Esophagus (tissue), 2 donors: ENCODE measurements around the gene NAPEPLD. TPM values are rescaled to one million over a fixed set of nuclear protein-coding genes. Genes with fewer than 3 reads are reported as not detected.
"Not testable (repeated sequence)": the region's sequence is repeated elsewhere in the genome, so short reads cannot be mapped to it uniquely, and the experiment has no call there.

ENCODE experiments used
- H3K27ac ChIP-seq, 2 donors: one replicate each; pipeline ENCODE4 v1.5.1; 2013; ENCODE audit warnings: low read depth in 2 of 2, mild to moderate bottlenecking in 2 of 2, inconsistent platforms in 1 of 2, low read length in 1 of 2, moderate library complexity in 1 of 2
- H3K27me3 ChIP-seq, 2 donors: one replicate each; pipeline ENCODE4 v1.6.1; 2013; ENCODE audit warnings: low read length in 2 of 2, control low read depth in 1 of 2, mild to moderate bottlenecking in 1 of 2; ENCODE audit not compliant: insufficient read depth in 2 of 2, control insufficient read depth in 1 of 2
- H3K36me3 ChIP-seq, 2 donors: one replicate each; pipeline ENCODE4 v1.6.1; 2013; ENCODE audit warnings: low read length in 1 of 2; ENCODE audit not compliant: control insufficient read depth in 2 of 2, insufficient read depth in 2 of 2
- H3K4me1 ChIP-seq, 2 donors: one replicate each; pipeline ENCODE4 v1.6.1; 2013; ENCODE audit warnings: low read length in 1 of 2; ENCODE audit not compliant: control insufficient read depth in 2 of 2, insufficient read depth in 2 of 2
- H3K4me3 ChIP-seq, 2 donors: one replicate each; pipeline ENCODE4 v1.5.1; 2013; ENCODE audit warnings: low read length in 2 of 2, mild to moderate bottlenecking in 2 of 2, low read depth in 1 of 2, moderate library complexity in 1 of 2
- H3K9me3 ChIP-seq, 2 donors: one replicate each; pipeline ENCODE4 v1.6.1; 2013; ENCODE audit warnings: mild to moderate bottlenecking in 2 of 2, low read depth in 1 of 2, low read length in 1 of 2, moderate library complexity in 1 of 2; ENCODE audit not compliant: control insufficient read depth in 2 of 2, insufficient read depth in 1 of 2
- WGBS, 2 donors: extraction: QIAGEN DNeasy Blood & Tissue Kit; methylation state at CpG; one replicate each; pipeline ENCODE4 v1.1.7; 2013; 5-methylcytosine and 5-hydroxymethylcytosine counted together
- polyA plus RNA-seq, 2 donors: library from polyadenylated mRNA; stranded (reverse); fragments of 200-250 nt; gene quantifications; one replicate each; pipeline ENCODE4 v1.2.3, GENCODE V29; 2013
- donor health status: healthy with polysubstance abuse.
- donor health status: Bipolar disorder and iron deficiency.

Gene NAPEPLD
- polyA plus RNA-seq, 2 donors: 1.1 to 1.7 TPM

DNA sequence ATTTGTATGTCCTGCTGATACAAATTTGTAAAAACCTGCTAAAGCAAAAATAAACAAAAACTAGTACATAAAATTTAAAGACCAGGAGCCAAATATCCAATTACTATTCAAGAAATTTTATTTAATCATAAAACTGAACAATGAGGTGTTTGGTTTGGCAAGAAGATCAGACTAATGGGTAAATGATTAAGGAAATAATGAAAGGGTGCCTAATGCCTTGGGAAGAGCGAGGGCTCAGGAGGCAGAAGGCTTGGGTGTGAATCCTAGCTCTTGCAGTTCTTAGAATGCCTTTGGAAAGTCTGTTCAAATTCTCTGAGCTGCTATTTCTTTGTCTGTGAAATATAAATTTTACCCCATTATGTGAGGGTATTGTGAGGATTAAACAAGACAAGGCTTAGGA lies 32.4 kb downstream of the NAPEPLD start:
- WGBS, 2 donors: 88 to 93% methylated on average over 1 of the region's 1 CpG
- H3K4me1 ChIP-seq: no peaks in the 10 kb centered on the region
- H3K27me3 ChIP-seq: no peaks in the 10 kb centered on the region
- no peak overlapping the region for H3K27ac ChIP-seq
- H3K4me3 ChIP-seq: no peak overlapping the region
- peaks cover 0 to 6% of the 10 kb centered on the region in 2 donors for H3K36me3 ChIP-seq
- no peaks in the 10 kb centered on the region for H3K9me3 ChIP-seq

DNA sequence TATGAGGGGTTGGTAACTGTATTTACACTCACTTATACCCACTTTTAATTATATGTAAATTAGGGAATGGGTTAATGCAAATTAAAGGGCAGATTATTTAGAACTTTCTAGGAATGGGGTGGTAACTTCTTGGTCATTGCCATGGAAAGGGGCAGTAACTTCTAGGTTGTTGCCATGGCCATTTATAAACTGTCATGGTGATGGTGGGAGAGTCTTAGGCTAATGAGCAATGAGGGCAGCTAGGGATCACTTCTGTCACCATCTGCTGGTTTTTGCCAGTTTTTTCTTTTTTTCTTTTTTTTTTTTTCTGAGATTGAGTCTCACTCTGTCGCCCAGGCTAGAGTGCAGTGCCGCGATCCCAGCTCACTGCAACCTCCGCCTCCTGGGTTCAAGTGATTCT lies 33.1 kb downstream of the NAPEPLD start:
- 99 to 100% methylated on average over 4 of the region's 4 CpGs for WGBS, 2 donors

DNA sequence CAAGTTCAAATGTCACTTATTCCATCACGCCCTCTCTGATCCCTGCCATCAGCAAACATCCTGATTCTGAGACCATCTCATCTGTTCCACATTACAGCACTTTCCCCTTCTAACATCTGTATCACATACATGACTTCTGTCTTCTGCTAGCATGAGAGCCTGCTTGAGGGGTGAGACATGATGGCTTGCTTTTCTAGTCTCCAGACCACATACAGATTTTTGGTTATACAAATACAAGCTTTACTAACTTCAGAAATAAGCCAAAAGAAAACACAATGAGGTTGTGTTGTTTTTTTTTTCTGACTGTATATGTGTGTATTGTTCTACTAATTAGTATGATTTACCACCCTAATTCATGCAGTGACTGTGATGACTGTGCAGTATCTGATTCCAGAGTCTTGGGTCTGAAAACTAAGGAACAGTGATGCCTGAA lies 34.3 kb downstream of the NAPEPLD start:
- 91 to 95% methylated on average over 1 of the region's 1 CpG for WGBS, 2 donors
- Histone ChIP-seq H3K4me1 (no peaks in the 10 kb centered on the region), H3K27ac (no peak overlapping the region), H3K27me3 (no peaks in the 10 kb centered on the region), H3K36me3 (peaks cover 0 to 2% of the 10 kb centered on the region in 2 donors), H3K4me3 (no peak overlapping the region), H3K9me3 (no peaks in the 10 kb centered on the region)

More for the DNA sequence above, 33.1 kb downstream of the NAPEPLD start:
- H3K27ac ChIP-seq: no peak overlapping the region
- H3K36me3 ChIP-seq: peaks cover 0 to 6% of the 10 kb centered on the region in 2 donors
- no peaks in the 10 kb centered on the region for H3K4me1 ChIP-seq
- no peak overlapping the region for H3K4me3 ChIP-seq
- H3K9me3 ChIP-seq: no peaks in the 10 kb centered on the region
- no peaks in the 10 kb centered on the region for H3K27me3 ChIP-seq

DNA sequence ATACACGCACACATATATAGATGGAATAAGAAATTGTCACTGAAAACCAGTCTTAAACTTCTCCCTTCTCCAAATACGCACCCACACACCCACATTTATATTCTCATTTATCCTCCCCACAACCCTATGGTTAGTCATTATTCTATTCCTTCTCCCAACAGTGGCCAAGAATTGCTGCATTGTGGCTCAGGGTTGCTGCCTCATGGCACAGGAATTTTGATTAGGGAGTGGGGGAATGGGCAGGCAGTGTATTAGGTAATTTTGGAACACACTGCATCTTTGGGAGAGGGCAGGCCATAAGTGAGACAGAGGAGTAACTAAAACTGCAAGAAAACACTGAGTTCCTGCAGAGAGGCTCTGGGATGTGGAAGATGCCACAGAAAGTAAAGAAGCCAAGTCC lies 35.7 kb downstream of the NAPEPLD start:
- H3K4me1 ChIP-seq: no peaks in the 10 kb centered on the region
- no peaks in the 10 kb centered on the region for H3K36me3 ChIP-seq
- no peak overlapping the region for H3K4me3 ChIP-seq
- H3K27ac ChIP-seq: no peak overlapping the region
- H3K27me3 ChIP-seq: no peaks in the 10 kb centered on the region
- H3K9me3 ChIP-seq: no peaks in the 10 kb centered on the region
- 91 to 94% methylated on average over 2 of the region's 2 CpGs for WGBS, 2 donors

DNA sequence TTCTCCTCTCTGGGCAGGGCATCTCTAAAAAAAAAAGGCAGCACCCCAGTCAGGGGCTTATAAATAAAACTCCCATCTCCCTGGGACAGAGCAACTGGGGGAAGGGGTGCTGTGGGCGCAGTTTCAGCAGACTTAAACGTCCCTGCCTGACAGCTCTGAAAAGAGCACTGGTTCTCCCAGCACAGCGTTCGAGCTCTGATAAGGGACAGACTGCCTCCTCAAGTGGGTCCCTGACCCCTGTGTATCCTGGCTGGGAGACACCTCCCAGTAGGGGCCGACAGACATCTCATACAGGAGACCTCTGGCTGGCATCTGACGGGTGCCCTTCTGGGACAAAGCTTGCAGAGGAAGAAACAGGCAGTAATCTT lies 42.2 kb downstream of the NAPEPLD start:
- not testable (repeated sequence) for H3K9me3 ChIP-seq, H3K4me3 ChIP-seq, H3K27ac ChIP-seq, H3K36me3 ChIP-seq, H3K27me3 ChIP-seq, H3K4me1 ChIP-seq
- 64 to 71% methylated on average over 6 of the region's 6 CpGs for WGBS, 2 donors

DNA sequence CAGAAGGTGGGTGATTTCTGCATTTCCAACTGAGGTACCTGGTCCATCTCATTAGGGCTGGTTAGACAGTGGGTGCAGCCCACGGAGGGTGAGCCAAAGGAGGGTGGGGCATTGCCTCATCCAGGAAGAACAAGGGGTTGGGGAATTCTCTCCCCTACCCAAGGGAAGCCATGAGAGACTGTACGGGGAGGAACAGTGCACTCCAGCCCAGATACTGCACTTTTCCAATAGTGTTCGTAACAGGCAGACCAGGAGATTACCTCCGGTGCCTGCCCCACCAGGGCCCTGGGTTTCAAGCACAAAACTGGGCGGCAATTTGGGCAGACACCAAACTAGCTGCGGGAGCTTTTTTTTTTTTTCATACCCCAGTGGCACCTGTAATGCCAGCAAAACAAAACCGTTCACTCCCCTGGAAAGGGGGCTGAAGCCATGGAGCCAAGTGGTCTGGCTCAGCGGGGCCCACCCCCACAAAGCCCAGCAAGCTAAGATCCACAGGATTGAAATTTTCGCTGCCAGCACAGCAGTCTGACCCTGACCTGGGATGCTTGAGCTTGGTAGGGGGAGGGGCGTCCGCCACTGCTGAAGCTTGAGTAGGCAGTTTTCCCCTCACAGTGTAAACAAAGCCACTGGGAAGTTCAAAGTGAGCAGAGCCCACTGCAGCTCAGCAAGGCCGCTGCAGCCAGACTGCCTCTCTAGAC lies 42.7 kb downstream of the NAPEPLD start:
- no peaks in the 10 kb centered on the region for H3K4me1 ChIP-seq
- no peaks in the 10 kb centered on the region for H3K36me3 ChIP-seq
- WGBS, 2 donors: 72 to 75% methylated on average over 12 of the region's 12 CpGs
- no peak overlapping the region for H3K27ac ChIP-seq
- H3K9me3 ChIP-seq: no peaks in the 10 kb centered on the region
- H3K4me3 ChIP-seq: no peak overlapping the region
- no peaks in the 10 kb centered on the region for H3K27me3 ChIP-seq

DNA sequence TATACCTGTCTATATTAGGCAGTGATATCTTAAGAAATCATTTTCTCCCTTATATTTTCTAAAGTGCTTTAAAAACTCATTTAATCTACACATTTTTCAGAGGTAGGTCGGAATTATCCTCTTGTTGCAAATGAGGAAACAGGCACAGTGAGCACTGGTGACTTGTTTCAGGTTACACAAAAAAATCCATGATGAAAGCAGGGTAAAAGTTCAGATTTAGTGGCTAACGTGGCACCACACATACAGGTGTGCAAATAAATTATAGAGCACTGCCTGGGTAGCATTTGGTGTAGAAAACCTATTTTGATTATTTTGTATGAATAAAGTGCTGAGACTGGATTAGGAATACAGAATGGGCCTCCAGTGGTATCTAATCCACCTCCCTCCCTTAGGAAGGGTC lies 47.4 kb downstream of the NAPEPLD start:
- Histone ChIP-seq H3K9me3 (no peaks in the 10 kb centered on the region), H3K36me3 (no peaks in the 10 kb centered on the region), H3K27me3 (no peaks in the 10 kb centered on the region), H3K4me1 (no peaks in the 10 kb centered on the region), H3K4me3 (no peak overlapping the region), H3K27ac (no peak overlapping the region)
- WGBS, 2 donors: 41 to 54% methylated on average over 2 of the region's 2 CpGs

DNA sequence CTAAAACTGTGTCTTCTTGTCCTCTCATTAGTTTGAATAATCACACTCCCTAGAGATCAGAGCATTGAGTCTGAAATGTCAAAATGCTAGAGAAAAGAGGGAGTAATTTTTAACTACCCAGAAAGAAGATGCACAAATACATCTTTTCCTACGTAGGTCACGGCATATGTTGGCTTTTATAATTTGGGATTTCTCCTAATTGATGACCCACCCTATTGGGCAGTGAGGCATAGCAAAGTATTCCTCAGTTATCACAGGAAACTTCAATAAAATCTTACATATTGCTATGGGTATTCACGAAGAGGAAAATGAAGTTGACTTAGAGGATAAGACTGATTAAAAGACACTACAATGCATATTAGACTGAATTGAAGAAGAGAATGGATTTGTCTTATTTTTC lies 48.6 kb downstream of the NAPEPLD start:
- no peak overlapping the region for H3K27ac ChIP-seq
- H3K27me3 ChIP-seq: no peaks in the 10 kb centered on the region
- no peak overlapping the region for H3K4me3 ChIP-seq
- H3K9me3 ChIP-seq: no peaks in the 10 kb centered on the region
- no peaks in the 10 kb centered on the region for H3K36me3 ChIP-seq
- no peaks in the 10 kb centered on the region for H3K4me1 ChIP-seq
- WGBS, 2 donors: 63 to 64% methylated on average over 3 of the region's 3 CpGs

DNA sequence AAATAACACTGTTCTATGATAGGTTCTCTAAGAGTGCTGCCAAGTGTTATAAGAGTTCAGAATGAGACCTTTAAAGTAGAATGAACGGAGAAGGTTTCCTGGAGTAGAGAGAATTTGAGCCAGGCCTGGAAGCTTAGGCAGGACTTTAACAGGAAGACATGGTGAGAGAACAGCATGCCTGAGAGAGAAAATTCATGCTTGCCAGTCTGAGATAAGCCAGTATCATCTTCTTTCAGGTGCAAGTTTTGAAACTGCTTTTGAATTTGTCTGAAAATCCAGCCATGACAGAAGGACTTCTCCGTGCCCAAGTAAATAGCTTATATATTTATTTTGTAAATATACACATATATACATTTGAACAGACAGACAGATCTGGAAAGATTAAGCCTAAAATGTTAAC lies 51.9 kb downstream of the NAPEPLD start:
- Histone ChIP-seq H3K27me3 (no peaks in the 10 kb centered on the region), H3K9me3 (no peaks in the 10 kb centered on the region), H3K27ac (no peak overlapping the region), H3K4me1 (no peaks in the 10 kb centered on the region), H3K36me3 (peaks cover 0 to 3% of the 10 kb centered on the region in 2 donors), H3K4me3 (no peak overlapping the region)
- 87 to 95% methylated on average over 2 of the region's 2 CpGs for WGBS, 2 donors

DNA sequence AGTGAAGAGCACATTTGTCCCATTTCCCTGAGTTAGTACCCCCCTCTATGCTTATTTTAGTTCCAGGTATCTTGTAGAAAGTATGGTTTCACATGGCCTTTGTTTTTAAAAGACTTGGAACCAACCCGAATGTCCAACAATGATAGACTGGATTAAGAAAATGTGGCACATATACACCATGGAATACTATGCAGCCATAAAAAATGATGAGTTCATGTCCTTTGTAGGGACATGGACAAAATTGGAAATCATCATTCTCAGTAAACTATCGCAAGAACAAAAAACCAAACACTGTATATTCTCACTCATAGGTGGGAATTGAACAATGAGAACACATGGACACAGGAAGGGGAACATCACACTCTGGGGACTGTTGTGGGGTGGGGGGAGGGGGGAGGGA lies 53.3 kb downstream of the NAPEPLD start:
- not testable (repeated sequence) for H3K27me3 ChIP-seq, H3K36me3 ChIP-seq, H3K4me1 ChIP-seq, H3K9me3 ChIP-seq, H3K4me3 ChIP-seq, H3K27ac ChIP-seq
- WGBS, 2 donors: 91 to 97% methylated on average over 2 of the region's 2 CpGs
